ENCODE results near the gene GPR17.

The GPR17 gene

GRCh38 chr2:127675331-127676261 lies 29.6 kb downstream of the GPR17 start, which contains the start of gene LIMS2:
TSS of gene LIMS2 (minus strand) at chr2:127675530. CDS start at chr2:127675024, 506 bp downstream.
- in situ Hi-C loops (cut with HindIII; ENCODE audit: low pct_ligation_motif_present, low sequenced_read_pairs), result no loop called here
- no peak for DNase-seq
- no peak within 1 kb of the TSS for H3K27ac ChIP-seq
- H3K27me3 ChIP-seq (replicated peaks), result no peaks in the 10 kb centered on the region
- no peaks in the 10 kb centered on the region for H3K36me3 ChIP-seq (replicated peaks)
- peak within 1 kb of the TSS; percentile 52 for H3K4me3 ChIP-seq (ENCODE audit: low read depth, low read length)
- no peak for TF ChIP-seq CTCF (IDR thresholded peaks at IDR 0.05; ENCODE audit: low read depth, low read length, missing control alignments)

GRCh38 chr2:127676906-127677305 lies 31.0 kb downstream of the GPR17 start:
- no peaks in the 10 kb centered on the region for H3K27me3 ChIP-seq (replicated peaks)
- no peak for TF ChIP-seq CTCF (IDR thresholded peaks at IDR 0.05; ENCODE audit: low read depth, low read length, missing control alignments)
- no peak overlapping the region for H3K27ac ChIP-seq
- in situ Hi-C loops (cut with HindIII; ENCODE audit: low pct_ligation_motif_present, low sequenced_read_pairs), result no loop called here
- no peak overlapping the region for H3K4me3 ChIP-seq (ENCODE audit: low read depth, low read length)
- H3K36me3 ChIP-seq (replicated peaks), result no peaks in the 10 kb centered on the region
- no peak for DNase-seq

GRCh38 chr2:127678531-127678930 lies 32.6 kb downstream of the GPR17 start:
- no peaks in the 10 kb centered on the region for H3K27me3 ChIP-seq (replicated peaks)
- no peak overlapping the region for H3K27ac ChIP-seq
- no peaks in the 10 kb centered on the region for H3K36me3 ChIP-seq (replicated peaks)
- TF ChIP-seq CTCF (IDR thresholded peaks at IDR 0.05; ENCODE audit: low read depth, low read length, missing control alignments), result no peak
- in situ Hi-C loops (cut with HindIII; ENCODE audit: low pct_ligation_motif_present, low sequenced_read_pairs), result no loop called here
- no peak for DNase-seq
- H3K4me3 ChIP-seq (ENCODE audit: low read depth, low read length), result no peak overlapping the region

- Histone ChIP-seq H3K36me3 (replicated peaks) (no peaks in the 10 kb centered on the region), H3K27ac (no peak overlapping the region), H3K27me3 (replicated peaks) (no peaks in the 10 kb centered on the region), H3K4me3 (ENCODE audit: low read depth, low read length) (no peak overlapping the region)
- in situ Hi-C loops (cut with HindIII; ENCODE audit: low pct_ligation_motif_present, low sequenced_read_pairs), result no loop called here
- TF ChIP-seq CTCF (IDR thresholded peaks at IDR 0.05; ENCODE audit: low read depth, low read length, missing control alignments), result no peak
- DNase-seq, result no peak
Observed at GRCh38 chr2:127678991-127679390, 33.0 kb downstream of the GPR17 start.

- Histone ChIP-seq H3K36me3 (replicated peaks) (no peaks in the 10 kb centered on the region), H3K4me3 (ENCODE audit: low read depth, low read length) (no peak overlapping the region), H3K27ac (no peak overlapping the region), H3K27me3 (replicated peaks) (no peaks in the 10 kb centered on the region)
- TF ChIP-seq CTCF (IDR thresholded peaks at IDR 0.05; ENCODE audit: low read depth, low read length, missing control alignments), result no peak
- in situ Hi-C loops (cut with HindIII; ENCODE audit: low pct_ligation_motif_present, low sequenced_read_pairs), result no loop called here
- no peak for DNase-seq
Observed at GRCh38 chr2:127679680-127680361, 33.9 kb downstream of the GPR17 start.

Data from brain microvascular endothelial cell (primary cell).